HCT116 (cell line): ENCODE measurements around the gene ERC1. TPM values are rescaled to one million over a fixed set of nuclear protein-coding genes. Genes with fewer than 3 reads are reported as not detected.

ENCODE experiments used
- ATAC-seq: fragments of 200-7000 bp; cut with Tn5 transposase; 2 replicates; pipeline ENCODE4 v1.9.1; 2020; ENCODE audit warnings: mild to moderate bottlenecking, moderate library complexity
- BruUV-seq: library from RNA; stranded (reverse); fragments of 400-500 nt; replicated peaks from 2 replicates; lab custom pipeline; 2021; lab: Mats Ljungman, UMichigan
- CTCF ChIA-PET: fragments of 300-600 bp; sonication (Branson Sonifier 250); formaldehyde crosslinking; loops from one replicate; lab custom pipeline; 2021; ENCODE audit warnings: antibody characterized with exemption; lab: Charles Lee
- POLR2A ChIA-PET: fragments of 300-600, 350-600 bp; sonication (Branson Sonifier 250); formaldehyde crosslinking; loops from one replicate; lab custom pipeline; 2021; ENCODE audit warnings: antibody characterized with exemption; lab: Charles Lee
- RAD21 ChIA-PET, 2 experiments: fragments of 300-600 bp; sonication (Branson Sonifier 250); formaldehyde crosslinking; loops; one replicate each; lab custom pipeline; 2023; ENCODE audit warnings: low total read pairs in 2 of 2; ENCODE audit not compliant: uncharacterized antibody in 2 of 2, unreplicated experiment in 2 of 2, low non-redundant PET in 1 of 2; lab: Charles Lee
- DNase-seq: peaks from one replicate; pipeline ENCODE4 v3.0.0-alpha.2; 2010; ENCODE audit warnings: low read depth, low spot score
- H2AFZ ChIP-seq: fragments of 200-600 bp; shearing (Covaris generic), sonication (generic); 2 replicates; pipeline ENCODE4 v1.6.1; 2017; ENCODE audit warnings: low read depth, mixed run types, mixed read lengths, antibody characterized with exemption, low read length; ENCODE audit not compliant: poor library complexity, severe bottlenecking
- H3K27ac ChIP-seq: 2 replicates; pipeline ENCODE4 v1.5.1; 2012; ENCODE audit warnings: low read depth, low read length
- H3K27me3 ChIP-seq: fragments of 200-600 bp; sonication (generic); 2 replicates; pipeline ENCODE4 v1.6.1; 2016; ENCODE audit warnings: mixed run types, low read length, mixed read lengths; ENCODE audit not compliant: insufficient read depth
- H3K36me3 ChIP-seq, 2 experiments: fragments of 200-500 bp in 1 of 2; fragments of 200-600 bp in 1 of 2; sonication (Bioruptor generic) in 1 of 2; sonication (generic) in 1 of 2; 2 replicates each; pipeline versions ENCODE4 v1.5.1 to v1.6.1; 2014 to 2016; ENCODE audit warnings: low read length in 2 of 2, inconsistent platforms in 1 of 2, mixed read lengths in 1 of 2, mixed run types in 1 of 2; ENCODE audit not compliant: insufficient read depth in 2 of 2, control insufficient read depth in 1 of 2
- H3K4me1 ChIP-seq, 2 experiments: fragments of 200-600 bp in 1 of 2; sonication (generic) in 1 of 2; 2 replicates each; pipeline versions ENCODE4 v1.5.1 to v1.6.1; 2012 to 2017; ENCODE audit warnings: low read length in 2 of 2, inconsistent platforms in 1 of 2, mild to moderate bottlenecking in 1 of 2, mixed read lengths in 1 of 2, mixed run types in 1 of 2, moderate library complexity in 1 of 2; ENCODE audit not compliant: insufficient read depth in 2 of 2, control insufficient read depth in 1 of 2
- H3K4me2 ChIP-seq: fragments of 200-600 bp; sonication (generic); 2 replicates; pipeline ENCODE4 v1.6.1; 2017; ENCODE audit warnings: mixed run types, low read length, mixed read lengths
- H3K4me3 ChIP-seq, 2 experiments: fragments of 200-600 bp in 1 of 2; sonication (generic) in 1 of 2; replicated peaks in 1 of 2; 2 replicates each; pipeline ENCODE4 v1.5.1; 2011 to 2016; ENCODE audit warnings: low read length in 2 of 2, control low read depth in 1 of 2, low read depth in 1 of 2, mild to moderate bottlenecking in 1 of 2, mixed read lengths in 1 of 2, mixed run types in 1 of 2
- H3K79me2 ChIP-seq: fragments of 200-600 bp; sonication (generic); 2 replicates; pipeline ENCODE4 v1.6.1; 2017; ENCODE audit warnings: mild to moderate bottlenecking, mixed run types, low read length, moderate library complexity, mixed read lengths; ENCODE audit not compliant: insufficient read depth
- H3K9ac ChIP-seq: fragments of 200-600 bp; sonication (generic); 2 replicates; pipeline ENCODE4 v1.6.1; 2016; ENCODE audit warnings: low read length, mixed read lengths
- H3K9me2 ChIP-seq: fragments of 200-600 bp; sonication (generic), shearing (Covaris generic); 2 replicates; pipeline ENCODE4 v1.6.1; 2017; ENCODE audit warnings: mixed run types, mild to moderate bottlenecking, moderate library complexity; ENCODE audit not compliant: insufficient read depth
- H3K9me3 ChIP-seq, 2 experiments: fragments of 200-500 bp in 1 of 2; fragments of 200-600 bp in 1 of 2; sonication (Bioruptor generic) in 1 of 2; sonication (generic) in 1 of 2; 2 replicates each; pipeline ENCODE4 v1.6.1; 2014 to 2017; ENCODE audit warnings: low read length in 2 of 2, mixed read lengths in 2 of 2, inconsistent platforms in 1 of 2, low read depth in 1 of 2, mild to moderate bottlenecking in 1 of 2, mixed run types in 1 of 2, moderate library complexity in 1 of 2; ENCODE audit not compliant: control insufficient read depth in 1 of 2, insufficient read depth in 1 of 2
- H4K20me1 ChIP-seq: fragments of 200-600 bp; sonication (generic), shearing (Covaris generic); 2 replicates; pipeline ENCODE4 v1.6.1; 2017; ENCODE audit warnings: mixed run types, mild to moderate bottlenecking, moderate library complexity; ENCODE audit not compliant: insufficient read depth
- ATF3 ChIP-seq: IDR thresholded peaks from 2 replicates; pipeline ENCODE4 v1.6.1; 2012
- CBX3 ChIP-seq: IDR thresholded peaks from 2 replicates; pipeline ENCODE4 v1.6.1; 2012; ENCODE audit warnings: low read depth
- CEBPB ChIP-seq: IDR thresholded peaks from 2 replicates; pipeline ENCODE4 v1.6.1; 2012; ENCODE audit warnings: low read depth
- EGR1 ChIP-seq: IDR thresholded peaks from 2 replicates; pipeline ENCODE4 v1.6.1; 2012; ENCODE audit warnings: low read depth
- ELF1 ChIP-seq: IDR thresholded peaks from 2 replicates; pipeline ENCODE4 v1.6.1; 2012; ENCODE audit warnings: low read depth, borderline replicate concordance
- EZH2 ChIP-seq: fragments of 200-600 bp; sonication (generic); IDR thresholded peaks from 2 replicates; pipeline ENCODE4 v1.6.1; 2017; ENCODE audit warnings: antibody characterized with exemption, mixed run types
- JUND ChIP-seq: IDR thresholded peaks from 2 replicates; pipeline ENCODE4 v1.6.1; 2012
- POLR2AphosphoS5 ChIP-seq: IDR thresholded peaks from 2 replicates; pipeline ENCODE4 v1.6.1; 2011; ENCODE audit warnings: mild to moderate bottlenecking, low read depth, low read length, moderate library complexity
- SIN3A ChIP-seq: IDR thresholded peaks from 2 replicates; pipeline ENCODE4 v1.6.1; 2012; ENCODE audit warnings: low read depth
- SP1 ChIP-seq: IDR thresholded peaks from 2 replicates; pipeline ENCODE4 v1.6.1; 2012; ENCODE audit warnings: low read depth
- SRF ChIP-seq: IDR thresholded peaks from 2 replicates; pipeline ENCODE4 v1.6.1; 2012; ENCODE audit warnings: low read depth
- TCF7L2 ChIP-seq: IDR thresholded peaks from 2 replicates; pipeline ENCODE4 v1.7.0; 2011; ENCODE audit warnings: borderline replicate concordance, inconsistent platforms; ENCODE audit not compliant: insufficient read depth, insufficient read length; ENCODE audit errors: extremely low read depth
- ZFX ChIP-seq: fragments of 450-650 bp; IDR thresholded peaks from 2 replicates; pipeline ENCODE4 v1.6.1; 2017
- ZNF274 ChIP-seq: fragments of 200-500 bp; sonication (Bioruptor generic); IDR thresholded peaks from 2 replicates; pipeline ENCODE4 v1.6.1; 2014; ENCODE audit warnings: mild to moderate bottlenecking, low read depth, low read length, inconsistent platforms
- intact Hi-C: fragments of 100-400 bp; cut with micrococcal nuclease; formaldehyde crosslinking; loops from 2 replicates; pipeline ENCODE4 v1.10.0; 2022
- total RNA-seq: library from RNA; stranded (reverse); gene quantifications from one replicate; pipeline ENCODE4 v1.2.1, GENCODE V29; 2021; ENCODE audit not compliant: unreplicated experiment
- TF ChIP-seq, protein P1 (sequence below): IDR thresholded peaks from 2 replicates; pipeline ENCODE4 v1.6.1; 2011; ENCODE audit warnings: mild to moderate bottlenecking, low read length, moderate library complexity; ENCODE audit not compliant: insufficient replicate concordance; ENCODE audit errors: extremely low read depth
- TF ChIP-seq, protein P2 (sequence below): IDR thresholded peaks from 2 replicates; pipeline ENCODE4 v1.6.1; 2012
- TF ChIP-seq, protein P3 (sequence below): IDR thresholded peaks from 2 replicates; pipeline ENCODE4 v1.6.1; 2012; ENCODE audit warnings: low read depth

The ERC1 gene
- total RNA-seq, 1 experiment from 2014 or later = 41.9 TPM

- TF ChIP-seq, protein P1, sequence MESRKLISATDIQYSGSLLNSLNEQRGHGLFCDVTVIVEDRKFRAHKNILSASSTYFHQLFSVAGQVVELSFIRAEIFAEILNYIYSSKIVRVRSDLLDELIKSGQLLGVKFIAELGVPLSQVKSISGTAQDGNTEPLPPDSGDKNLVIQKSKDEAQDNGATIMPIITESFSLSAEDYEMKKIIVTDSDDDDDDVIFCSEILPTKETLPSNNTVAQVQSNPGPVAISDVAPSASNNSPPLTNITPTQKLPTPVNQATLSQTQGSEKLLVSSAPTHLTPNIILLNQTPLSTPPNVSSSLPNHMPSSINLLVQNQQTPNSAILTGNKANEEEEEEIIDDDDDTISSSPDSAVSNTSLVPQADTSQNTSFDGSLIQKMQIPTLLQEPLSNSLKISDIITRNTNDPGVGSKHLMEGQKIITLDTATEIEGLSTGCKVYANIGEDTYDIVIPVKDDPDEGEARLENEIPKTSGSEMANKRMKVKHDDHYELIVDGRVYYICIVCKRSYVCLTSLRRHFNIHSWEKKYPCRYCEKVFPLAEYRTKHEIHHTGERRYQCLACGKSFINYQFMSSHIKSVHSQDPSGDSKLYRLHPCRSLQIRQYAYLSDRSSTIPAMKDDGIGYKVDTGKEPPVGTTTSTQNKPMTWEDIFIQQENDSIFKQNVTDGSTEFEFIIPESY = no peak
- TF ChIP-seq ZFX (no peak), ATF3 (no peak), SRF (no peak), CEBPB (no peak), JUND (no peak), SP1 (no peak)
These were observed 431.7 kb downstream of the ERC1 start (continued) for GRCh38 chr12:1422604-1423315.

GRCh38 chr12:1424674-1425395 lies 433.8 kb downstream of the ERC1 start:
- intact Hi-C loops = no loop called here
- ATAC-seq (no peak), DNase-seq (no peak)
- H3K27me3 ChIP-seq = no peaks in the 10 kb centered on the region
- CTCF ChIA-PET = no interaction called here
- no peaks in the 10 kb centered on the region for H3K4me1 ChIP-seq
- no peak overlapping the region for H2AFZ ChIP-seq
- RAD21 ChIA-PET = no interaction called here
- H3K9ac ChIP-seq = no peak overlapping the region
- POLR2A ChIA-PET = no interaction called here
- no peaks in the 10 kb centered on the region for H3K79me2 ChIP-seq
- H3K9me2 ChIP-seq = no peaks in the 10 kb centered on the region
- BruUV-seq = no TSS peak
- no peaks in the 10 kb centered on the region for H4K20me1 ChIP-seq
- H3K9me3 ChIP-seq = peaks cover 7 to 8% of the 10 kb centered on the region in 2 experiments; a peak in 2 of 4 replicates
- H3K36me3 ChIP-seq = no peaks in the 10 kb centered on the region
- H3K27ac ChIP-seq = no peak overlapping the region
- no peak overlapping the region for H3K4me2 ChIP-seq
- no peak overlapping the region for H3K4me3 ChIP-seq
- TF ChIP-seq ELF1 (no peak), ZFX (no peak), SIN3A (no peak), SRF (no peak), TCF7L2 (no peak), EGR1 (no peak), ZNF274 (no peak), SP1 (no peak), CBX3 (no peak), EZH2 (no peak), ATF3 (no peak), POLR2AphosphoS5 (no peak)
- TF ChIP-seq, protein P2, sequence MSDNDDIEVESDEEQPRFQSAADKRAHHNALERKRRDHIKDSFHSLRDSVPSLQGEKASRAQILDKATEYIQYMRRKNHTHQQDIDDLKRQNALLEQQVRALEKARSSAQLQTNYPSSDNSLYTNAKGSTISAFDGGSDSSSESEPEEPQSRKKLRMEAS = no peak
- TF ChIP-seq, protein P3, sequence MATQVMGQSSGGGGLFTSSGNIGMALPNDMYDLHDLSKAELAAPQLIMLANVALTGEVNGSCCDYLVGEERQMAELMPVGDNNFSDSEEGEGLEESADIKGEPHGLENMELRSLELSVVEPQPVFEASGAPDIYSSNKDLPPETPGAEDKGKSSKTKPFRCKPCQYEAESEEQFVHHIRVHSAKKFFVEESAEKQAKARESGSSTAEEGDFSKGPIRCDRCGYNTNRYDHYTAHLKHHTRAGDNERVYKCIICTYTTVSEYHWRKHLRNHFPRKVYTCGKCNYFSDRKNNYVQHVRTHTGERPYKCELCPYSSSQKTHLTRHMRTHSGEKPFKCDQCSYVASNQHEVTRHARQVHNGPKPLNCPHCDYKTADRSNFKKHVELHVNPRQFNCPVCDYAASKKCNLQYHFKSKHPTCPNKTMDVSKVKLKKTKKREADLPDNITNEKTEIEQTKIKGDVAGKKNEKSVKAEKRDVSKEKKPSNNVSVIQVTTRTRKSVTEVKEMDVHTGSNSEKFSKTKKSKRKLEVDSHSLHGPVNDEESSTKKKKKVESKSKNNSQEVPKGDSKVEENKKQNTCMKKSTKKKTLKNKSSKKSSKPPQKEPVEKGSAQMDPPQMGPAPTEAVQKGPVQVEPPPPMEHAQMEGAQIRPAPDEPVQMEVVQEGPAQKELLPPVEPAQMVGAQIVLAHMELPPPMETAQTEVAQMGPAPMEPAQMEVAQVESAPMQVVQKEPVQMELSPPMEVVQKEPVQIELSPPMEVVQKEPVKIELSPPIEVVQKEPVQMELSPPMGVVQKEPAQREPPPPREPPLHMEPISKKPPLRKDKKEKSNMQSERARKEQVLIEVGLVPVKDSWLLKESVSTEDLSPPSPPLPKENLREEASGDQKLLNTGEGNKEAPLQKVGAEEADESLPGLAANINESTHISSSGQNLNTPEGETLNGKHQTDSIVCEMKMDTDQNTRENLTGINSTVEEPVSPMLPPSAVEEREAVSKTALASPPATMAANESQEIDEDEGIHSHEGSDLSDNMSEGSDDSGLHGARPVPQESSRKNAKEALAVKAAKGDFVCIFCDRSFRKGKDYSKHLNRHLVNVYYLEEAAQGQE = no peak
